Endothelial cell of umbilical vein (primary cell): Measurements from ENCODE around the gene KCNA3. TPM values are rescaled to one million over a fixed set of nuclear protein-coding genes. Genes with fewer than 3 reads are reported as not detected.

Experiments
- BruUV-seq: library from RNA; stranded (reverse); fragments of 400-500 nt; replicated peaks from 2 replicates; lab custom pipeline; 2021; lab: Mats Ljungman, UMichigan
- CTCF ChIA-PET: fragments of 300-600, 350-600 bp; sonication (Branson Sonifier 250); formaldehyde crosslinking; loops from one replicate; lab custom pipeline; 2021; ENCODE audit warnings: antibody characterized with exemption, inconsistent platforms; lab: Charles Lee
- POLR2A ChIA-PET: fragments of 300-600, 350-600 bp; sonication (Branson Sonifier 250); formaldehyde crosslinking; loops from one replicate; lab custom pipeline; 2021; ENCODE audit warnings: antibody characterized with exemption, inconsistent platforms; lab: Charles Lee
- DNase-seq: peaks from one replicate; pipeline ENCODE4 v3.0.0-alpha.2; 2011; ENCODE audit warnings: low read depth, low spot score
- FAIRE-seq: peaks from 2 replicates; lab custom pipeline; 2011; peaks lifted over from hg19 to GRCh38; lab: Jason Lieb, UNC
- H2AFZ ChIP-seq: 2 replicates; pipeline ENCODE4 v1.6.0; 2012; ENCODE audit warnings: low read depth, low read length, control low read depth, inconsistent platforms
- H3K27ac ChIP-seq: 2 replicates; pipeline ENCODE4 v1.5.1; 2011; ENCODE audit warnings: low read depth, mild to moderate bottlenecking, control low read depth, low read length, moderate library complexity; ENCODE audit not compliant: insufficient read depth
- H3K27me3 ChIP-seq, 2 experiments: 2 replicates each; pipeline versions ENCODE4 v1.6.0 to v1.6.1; 2011; ENCODE audit warnings: low read length in 2 of 2, mixed read lengths in 1 of 2; ENCODE audit not compliant: control insufficient read depth in 2 of 2, insufficient read depth in 2 of 2
- H3K36me3 ChIP-seq, 2 experiments: 2 replicates in 1 of 2; 3 replicates in 1 of 2; pipeline ENCODE4 v1.5.1; 2011; ENCODE audit warnings: low read length in 2 of 2, mild to moderate bottlenecking in 1 of 2, moderate library complexity in 1 of 2; ENCODE audit not compliant: control insufficient read depth in 2 of 2, insufficient read depth in 2 of 2; ENCODE audit errors: extremely low read depth in 1 of 2
- H3K4me1 ChIP-seq: 3 replicates; pipeline ENCODE4 v1.5.1; 2011; ENCODE audit warnings: mild to moderate bottlenecking, low read length; ENCODE audit not compliant: control insufficient read depth, insufficient read depth; ENCODE audit errors: extremely low read depth
- H3K4me2 ChIP-seq: 2 replicates; pipeline ENCODE4 v1.6.1; 2011; ENCODE audit warnings: low read length, control low read depth, mixed read lengths; ENCODE audit not compliant: insufficient read depth
- H3K4me3 ChIP-seq, 3 experiments: fragments of 200-600 bp in 1 of 3; sonication (generic), shearing (Covaris generic) in 1 of 3; replicated peaks in 1 of 3; 2 replicates each; pipeline ENCODE4 v1.5.1; 2011 to 2016; ENCODE audit warnings: control low read depth in 3 of 3, low read length in 3 of 3, mild to moderate bottlenecking in 2 of 3, inconsistent platforms in 1 of 3, low read depth in 1 of 3, moderate library complexity in 1 of 3; ENCODE audit not compliant: insufficient read depth in 1 of 3
- H3K79me2 ChIP-seq: 2 replicates; pipeline ENCODE4 v1.6.0; 2012; ENCODE audit warnings: low read length, inconsistent platforms; ENCODE audit not compliant: control insufficient read depth, insufficient read depth
- H3K9ac ChIP-seq: replicated peaks from 2 replicates; pipeline ENCODE3; 2011; ENCODE audit warnings: low read length, control low read depth; ENCODE audit not compliant: insufficient read depth; ENCODE audit errors: extremely low read depth
- H3K9me1 ChIP-seq: replicated peaks from 3 replicates; pipeline ENCODE4 v1.6.0; 2011; ENCODE audit warnings: mild to moderate bottlenecking, low read length; ENCODE audit not compliant: control insufficient read depth, insufficient read depth; ENCODE audit errors: extremely low read depth
- H3K9me3 ChIP-seq: replicated peaks from 2 replicates; pipeline ENCODE4 v1.5.1; 2012; ENCODE audit warnings: low read length, inconsistent platforms; ENCODE audit not compliant: control insufficient read depth, insufficient read depth
- H4K20me1 ChIP-seq: replicated peaks from 2 replicates; pipeline ENCODE3; 2011; ENCODE audit warnings: mild to moderate bottlenecking, low read length; ENCODE audit not compliant: control insufficient read depth, insufficient read depth; ENCODE audit errors: extremely low read depth
- GATA2 ChIP-seq: IDR thresholded peaks from 2 replicates; pipeline ENCODE4 v1.7.0; 2011; ENCODE audit warnings: low read depth, mild to moderate bottlenecking, moderate library complexity, mixed read lengths, low read length; ENCODE audit not compliant: insufficient read length, insufficient read depth
- JUN ChIP-seq: IDR thresholded peaks from 2 replicates; pipeline ENCODE4 v1.6.1; 2011; ENCODE audit warnings: borderline replicate concordance, low read depth; ENCODE audit not compliant: insufficient read length, insufficient read depth
- POLR2A ChIP-seq: IDR thresholded peaks from 2 replicates; pipeline ENCODE4 v1.6.1; 2012; ENCODE audit warnings: low read depth, mild to moderate bottlenecking, control low read depth, low read length
- POLR2AphosphoS5 ChIP-seq: IDR thresholded peaks from 2 replicates; pipeline ENCODE4 v1.6.1; 2012; ENCODE audit warnings: low read depth, mild to moderate bottlenecking, control low read depth, low read length, moderate library complexity; ENCODE audit not compliant: insufficient read depth
- dilution Hi-C: fragments of 300-500 bp; cut with MboI; formaldehyde crosslinking; loops from one replicate; pipeline ENCODE4 v1.15.0; 2019; ENCODE audit warnings: low sequenced_read_pairs; ENCODE audit not compliant: extremely low pct_ligation_motif_present
- intact Hi-C: fragments of 100-400 bp; cut with micrococcal nuclease; formaldehyde crosslinking; loops from one replicate; pipeline ENCODE4 v1.10.0; 2022
- polyA plus RNA-seq, 4 experiments: library from polyadenylated mRNA; depleted of rRNA in 3 of 4; stranded (reverse) in 3 of 4; unstranded in 1 of 4; fragments of >200 nt; gene quantifications; 2 replicates each; pipeline versions ENCODE4 v1.2.1 to v1.2.3, GENCODE V29; 2011 to 2012; ENCODE audit warnings: missing spikeins in 1 of 4
- total RNA-seq: library from RNA; stranded (reverse); gene quantifications from 2 replicates; pipeline ENCODE4 v1.2.3, GENCODE V29; 2021
- TF ChIP-seq, protein P1 (sequence below): IDR thresholded peaks from 2 replicates; pipeline ENCODE4 v1.6.1; 2011; ENCODE audit not compliant: insufficient read depth, insufficient read length
- TF ChIP-seq, protein P2 (sequence below), 2 donors: IDR thresholded peaks; 1 replicate in 1 of 2; 2 replicates in 1 of 2; pipeline ENCODE4 v1.5.1; 2011; ENCODE audit warnings: low read length in 2 of 2, mild to moderate bottlenecking in 2 of 2, moderate library complexity in 2 of 2, control low read depth in 1 of 2, inconsistent platforms in 1 of 2, low read depth in 1 of 2; ENCODE audit not compliant: insufficient read depth in 1 of 2; ENCODE audit errors: extremely low read depth in 1 of 2

The KCNA3 gene
- total and polyA plus RNA-seq, 2 donors (not counting 3 experiments of a cell fraction or from before 2014, with no cell fraction given), result not detected

DNA sequence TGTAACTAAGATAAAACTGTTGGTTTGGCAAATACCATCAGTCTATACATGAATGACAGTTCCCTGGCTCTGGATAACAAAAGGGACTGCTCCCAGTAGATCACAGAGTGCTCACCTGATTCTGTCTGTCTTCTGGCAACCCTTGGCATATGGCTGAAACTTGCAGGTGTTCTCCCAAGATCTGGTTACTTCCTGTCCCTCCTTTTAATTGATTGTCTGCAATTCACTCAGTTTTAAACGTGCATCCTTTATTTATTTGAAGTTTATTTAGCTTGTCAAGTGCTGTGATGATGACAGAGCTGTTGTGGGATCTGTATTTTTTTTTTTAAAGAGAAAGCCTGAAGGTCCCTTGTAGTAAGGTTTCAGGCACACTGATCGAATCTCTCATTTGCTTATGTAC is 3.4 kb downstream of the KCNA3 start:
- no peak overlapping the region for H3K9ac ChIP-seq
- H3K9me1 ChIP-seq, result no peaks in the 10 kb centered on the region
- DNase-seq, result no peak
- no peaks in the 10 kb centered on the region for H3K79me2 ChIP-seq
- intact Hi-C loops (no loop called here), dilution Hi-C loops (no loop called here)
- CTCF ChIA-PET, result no interaction called here
- no TSS peak for BruUV-seq
- FAIRE-seq, result no peak
- POLR2A ChIA-PET, result interaction anchor here (0.5 kb wide), 1 partner anchor 318 kb away, joined by 4 read pairs; no protein-coding TSS in a partner anchor
- peaks cover 33 to 54% of the 10 kb centered on the region in 2 experiments for H3K27me3 ChIP-seq
- H4K20me1 ChIP-seq, result no peaks in the 10 kb centered on the region
- no peak for TF ChIP-seq POLR2A
- TF ChIP-seq JUN, result no peak
- TF ChIP-seq POLR2AphosphoS5, result no peak
- TF ChIP-seq, protein P1, sequence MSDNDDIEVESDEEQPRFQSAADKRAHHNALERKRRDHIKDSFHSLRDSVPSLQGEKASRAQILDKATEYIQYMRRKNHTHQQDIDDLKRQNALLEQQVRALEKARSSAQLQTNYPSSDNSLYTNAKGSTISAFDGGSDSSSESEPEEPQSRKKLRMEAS, result no peak
- no peak for TF ChIP-seq GATA2
- peaks cover 2% of the 10 kb centered on the region for H3K4me1 ChIP-seq
- no peaks in the 10 kb centered on the region for H3K36me3 ChIP-seq
- H3K9me3 ChIP-seq, result no peaks in the 10 kb centered on the region
- no peak overlapping the region for H3K27ac ChIP-seq
- no peak overlapping the region for H3K4me2 ChIP-seq
- no peak overlapping the region for H3K4me3 ChIP-seq
- H2AFZ ChIP-seq, result no peak overlapping the region

DNA sequence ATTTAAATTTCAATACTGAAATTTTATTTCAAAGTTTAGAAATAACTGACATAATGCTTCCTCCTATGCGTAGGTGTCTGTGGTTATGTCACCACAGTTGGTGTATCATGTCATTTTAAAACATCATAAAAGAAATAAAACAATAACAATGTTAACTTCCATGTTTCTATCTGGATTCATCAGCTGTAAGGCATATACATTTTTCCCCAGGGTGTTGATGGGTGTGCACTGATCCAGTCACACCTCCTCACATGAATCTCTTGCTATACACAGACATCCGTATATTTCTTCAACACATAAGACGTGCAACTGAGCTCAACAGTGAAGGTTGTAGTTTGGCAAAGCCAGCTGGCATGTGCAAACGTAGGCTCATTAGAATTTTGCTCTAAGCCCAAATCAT is 6.2 kb downstream of the KCNA3 start:
- Histone ChIP-seq H3K4me3 (no peak overlapping the region), H3K36me3 (no peaks in the 10 kb centered on the region), H3K4me1 (no peaks in the 10 kb centered on the region), H3K9me3 (no peaks in the 10 kb centered on the region), H3K27me3 (peaks cover 15 to 26% of the 10 kb centered on the region in 2 experiments), H3K9me1 (no peaks in the 10 kb centered on the region), H4K20me1 (no peaks in the 10 kb centered on the region), H3K79me2 (no peaks in the 10 kb centered on the region), H3K27ac (no peak overlapping the region), H3K4me2 (no peak overlapping the region), H3K9ac (no peak overlapping the region), H2AFZ (no peak overlapping the region)
- DNase-seq (no peak), FAIRE-seq (no peak)
- ChIA-PET POLR2A (no interaction called here), CTCF (interaction anchor here (1.5 kb wide), 1 partner anchor 10 kb away, joined by 4 read pairs; no protein-coding TSS in a partner anchor)
- dilution Hi-C loops (no loop called here), intact Hi-C loops (no loop called here)
- TF ChIP-seq, protein P2, sequence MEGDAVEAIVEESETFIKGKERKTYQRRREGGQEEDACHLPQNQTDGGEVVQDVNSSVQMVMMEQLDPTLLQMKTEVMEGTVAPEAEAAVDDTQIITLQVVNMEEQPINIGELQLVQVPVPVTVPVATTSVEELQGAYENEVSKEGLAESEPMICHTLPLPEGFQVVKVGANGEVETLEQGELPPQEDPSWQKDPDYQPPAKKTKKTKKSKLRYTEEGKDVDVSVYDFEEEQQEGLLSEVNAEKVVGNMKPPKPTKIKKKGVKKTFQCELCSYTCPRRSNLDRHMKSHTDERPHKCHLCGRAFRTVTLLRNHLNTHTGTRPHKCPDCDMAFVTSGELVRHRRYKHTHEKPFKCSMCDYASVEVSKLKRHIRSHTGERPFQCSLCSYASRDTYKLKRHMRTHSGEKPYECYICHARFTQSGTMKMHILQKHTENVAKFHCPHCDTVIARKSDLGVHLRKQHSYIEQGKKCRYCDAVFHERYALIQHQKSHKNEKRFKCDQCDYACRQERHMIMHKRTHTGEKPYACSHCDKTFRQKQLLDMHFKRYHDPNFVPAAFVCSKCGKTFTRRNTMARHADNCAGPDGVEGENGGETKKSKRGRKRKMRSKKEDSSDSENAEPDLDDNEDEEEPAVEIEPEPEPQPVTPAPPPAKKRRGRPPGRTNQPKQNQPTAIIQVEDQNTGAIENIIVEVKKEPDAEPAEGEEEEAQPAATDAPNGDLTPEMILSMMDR (IDR thresholded peaks at IDR 0.05; ENCODE audit: extremely low read depth in 1 of 2, insufficient read depth in 1 of 2, low read depth in 1 of 2, low read length in 2 of 2), result no peak
- BruUV-seq, result no TSS peak
